Daoy (cell line): ENCODE measurements around the gene ZNF664. TPM values are rescaled to one million over a fixed set of nuclear protein-coding genes. Genes with fewer than 3 reads are reported as not detected.
A peak's percentile ranks its signal among the peaks of the same experiment; 100 is the strongest.

Experiments used
- DNase-seq: peaks from one replicate; pipeline ENCODE4 v3.0.0-alpha.2; 2015; ENCODE audit warnings: low read depth
- total RNA-seq: library from RNA; depleted of rRNA; stranded (reverse); fragments of >200 nt; shearing (Covaris generic); gene quantifications from 2 replicates; pipeline ENCODE4 v1.2.3, GENCODE V29; 2014

The ZNF664 gene
- total RNA-seq, 1 experiment from 2014 or later: 50.9 TPM

- no peak for DNase-seq
These were observed 35.6 kb downstream of the ZNF664 start for GRCh38 chr12:124008595-124008994.

- no peak for DNase-seq
These were observed 36.8 kb downstream of the ZNF664 start for GRCh38 chr12:124009781-124010180.

- no peak for DNase-seq
These were observed 37.7 kb downstream of the ZNF664 start for GRCh38 chr12:124010687-124011086.

- no peak for DNase-seq
These were observed 38.6 kb downstream of the ZNF664 start for GRCh38 chr12:124011435-124012115.

- DNase-seq: no peak
These were observed 40.1 kb downstream of the ZNF664 start for GRCh38 chr12:124013073-124013472.

GRCh38 chr12:124015494-124016461 lies 42.8 kb downstream of the ZNF664 start:
- DNase-seq: no peak

GRCh38 chr12:124017064-124017463 lies 44.0 kb downstream of the ZNF664 start:
- DNase-seq: no peak

- DNase-seq: no peak
These were observed 45.5 kb downstream of the ZNF664 start for GRCh38 chr12:124018539-124018938.

- DNase-seq: no peak
These were observed 46.1 kb downstream of the ZNF664 start for GRCh38 chr12:124019115-124019514.

- DNase-seq: no peak
These were observed 47.5 kb downstream of the ZNF664 start for GRCh38 chr12:124020514-124020949.

GRCh38 chr12:124021007-124021406 lies 48.0 kb downstream of the ZNF664 start:
- DNase-seq: no peak

- no peak for DNase-seq
These were observed 49.1 kb downstream of the ZNF664 start for GRCh38 chr12:124022161-124022560.

GRCh38 chr12:124024263-124024678 lies 51.3 kb downstream of the ZNF664 start:
- DNase-seq: peak; percentile 56

GRCh38 chr12:124024776-124025175 lies 51.8 kb downstream of the ZNF664 start:
- no peak for DNase-seq

GRCh38 chr12:124025661-124026060 lies 52.6 kb downstream of the ZNF664 start:
- DNase-seq: no peak

- DNase-seq: peak; percentile 54
These were observed 54.0 kb downstream of the ZNF664 start for GRCh38 chr12:124026755-124027745.

- no peak for DNase-seq
These were observed 54.9 kb downstream of the ZNF664 start for GRCh38 chr12:124027753-124028554.

GRCh38 chr12:124028555-124028925 lies 55.5 kb downstream of the ZNF664 start:
- no peak for DNase-seq

GRCh38 chr12:124030008-124030407 lies 57.0 kb downstream of the ZNF664 start:
- no peak for DNase-seq

- peak; percentile 72 for DNase-seq
These were observed 57.5 kb downstream of the ZNF664 start for GRCh38 chr12:124030510-124030909.

GRCh38 chr12:124031058-124031457 lies 58.0 kb downstream of the ZNF664 start:
- DNase-seq: no peak
